Measurements from ENCODE around the gene CCL18.
"Not testable (repeated sequence)": the region's sequence is repeated elsewhere in the genome, so short reads cannot be mapped to it uniquely, and the experiment has no call there.

CCL18 gene, protein sequence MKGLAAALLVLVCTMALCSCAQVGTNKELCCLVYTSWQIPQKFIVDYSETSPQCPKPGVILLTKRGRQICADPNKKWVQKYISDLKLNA

DNA sequence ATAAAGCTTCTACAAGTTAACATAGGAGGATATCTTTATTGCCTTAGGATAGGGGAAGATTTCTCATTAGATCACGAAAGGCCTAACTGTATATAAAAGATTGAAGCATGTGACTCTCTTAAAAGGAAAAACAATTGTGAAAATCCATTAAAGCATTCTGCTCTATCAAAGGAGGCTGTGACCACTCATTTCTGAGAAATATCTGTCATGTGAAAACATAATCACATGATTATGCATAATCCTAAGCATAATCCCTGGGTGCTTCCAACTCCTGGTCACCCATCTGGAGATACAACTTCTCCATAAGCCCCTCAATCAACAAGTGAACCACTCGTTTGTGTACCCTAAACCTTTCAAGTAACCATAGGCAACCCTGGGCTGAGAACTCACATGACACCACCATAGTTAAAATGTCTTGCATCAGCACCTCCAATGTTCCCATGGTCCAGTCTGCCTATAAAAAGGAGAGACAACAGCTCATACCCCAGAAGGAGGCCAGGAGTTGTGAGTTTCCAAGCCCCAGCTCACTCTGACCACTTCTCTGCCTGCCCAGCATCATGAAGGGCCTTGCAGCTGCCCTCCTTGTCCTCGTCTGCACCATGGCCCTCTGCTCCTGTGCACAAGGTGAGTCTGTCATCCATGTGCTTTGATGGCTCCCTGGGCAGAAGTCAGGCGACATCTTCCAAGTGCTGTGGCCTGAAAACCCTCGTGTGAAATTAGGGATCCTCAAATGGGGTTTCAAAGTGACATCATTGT is at the start of gene CCL18:
Gene CCL18, plus strand, starts transcription at position 487 of the 756 bp plus-strand sequence. Its CDS starts 71 bp downstream, at position 558.
- no peak for DNase-seq

DNA sequence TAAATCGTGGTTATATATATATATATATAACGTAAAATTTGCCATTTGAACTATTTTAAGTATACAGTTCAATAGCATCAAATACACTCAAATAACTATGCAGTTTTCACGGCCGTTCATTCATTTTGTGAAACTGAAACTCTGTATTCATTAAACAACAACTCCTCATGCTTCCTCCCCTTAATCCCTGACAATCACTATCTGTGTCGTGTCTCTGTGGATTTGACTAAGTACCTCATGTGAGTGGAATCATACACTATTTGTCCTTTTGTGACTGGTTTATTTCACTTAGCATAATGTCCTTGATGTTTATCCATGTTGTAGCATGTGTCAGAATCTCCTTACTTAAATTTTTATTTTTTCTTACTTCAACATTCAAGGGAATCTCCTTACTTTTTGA is 49.1 kb upstream of the CCL18 start:
- no peak for DNase-seq

DNA sequence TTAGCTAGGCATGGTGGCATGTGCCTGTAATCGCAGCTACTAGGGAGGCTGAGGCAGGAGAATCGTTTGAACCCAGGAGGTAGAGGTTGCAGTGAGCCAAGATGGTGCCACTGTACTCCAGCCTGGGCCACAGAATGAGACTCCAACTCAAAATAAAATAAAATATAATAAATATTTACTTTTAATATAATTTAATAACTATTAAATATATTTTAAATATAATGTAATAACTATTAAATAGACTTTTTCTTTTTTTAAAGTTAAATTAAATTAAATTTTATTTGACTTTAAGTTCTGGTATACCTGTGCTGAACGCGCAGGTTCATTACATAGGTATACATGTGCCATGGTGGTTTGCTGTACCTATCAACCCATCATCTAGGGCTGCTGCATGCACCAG is 48.2 kb upstream of the CCL18 start:
- DNase-seq, result not testable (repeated sequence)

DNA sequence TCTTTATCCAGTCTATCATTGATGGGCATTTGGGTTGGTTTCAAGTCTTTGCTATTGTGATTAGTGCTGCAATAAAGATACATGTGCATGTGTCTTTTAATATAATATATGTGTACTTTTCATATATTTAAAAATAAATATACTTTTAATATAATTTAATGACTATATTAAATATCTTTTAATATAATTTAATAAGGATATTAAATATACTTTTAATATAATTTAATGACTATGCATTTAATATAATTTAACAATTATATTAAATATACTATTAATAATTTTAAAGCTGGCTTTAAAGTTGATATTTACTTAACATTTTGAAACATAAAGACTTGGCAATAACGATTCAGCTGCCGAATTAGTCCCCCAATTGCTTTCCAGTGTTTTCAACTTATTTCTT is 47.5 kb upstream of the CCL18 start:
- DNase-seq, result no peak

DNA sequence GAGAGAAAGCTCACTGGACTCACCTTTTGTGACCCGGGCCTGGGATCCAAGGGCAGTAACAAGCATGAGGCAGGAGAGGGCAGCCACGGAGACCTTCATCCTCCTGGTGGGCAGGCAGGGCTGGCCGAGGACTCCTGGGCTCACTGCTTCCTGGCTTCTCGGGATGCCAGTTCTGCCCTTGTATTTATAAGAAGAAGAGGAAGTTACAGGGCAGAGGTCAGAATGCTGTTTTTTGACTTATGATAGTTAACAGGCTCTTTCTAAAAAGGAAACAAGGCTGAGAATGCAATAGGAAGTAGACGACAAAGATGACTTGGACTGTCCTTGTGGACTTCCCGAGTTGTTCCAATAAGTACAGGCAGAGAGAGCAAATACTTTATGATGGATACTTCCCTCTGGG is 46.3 kb upstream of the CCL18 start, which contains the start of gene CCL23:
Gene CCL23, minus strand, starts transcription at position 174 of the 400 bp plus-strand sequence. Its CDS starts 75 bp downstream, at position 99.
- no peak for DNase-seq

DNA sequence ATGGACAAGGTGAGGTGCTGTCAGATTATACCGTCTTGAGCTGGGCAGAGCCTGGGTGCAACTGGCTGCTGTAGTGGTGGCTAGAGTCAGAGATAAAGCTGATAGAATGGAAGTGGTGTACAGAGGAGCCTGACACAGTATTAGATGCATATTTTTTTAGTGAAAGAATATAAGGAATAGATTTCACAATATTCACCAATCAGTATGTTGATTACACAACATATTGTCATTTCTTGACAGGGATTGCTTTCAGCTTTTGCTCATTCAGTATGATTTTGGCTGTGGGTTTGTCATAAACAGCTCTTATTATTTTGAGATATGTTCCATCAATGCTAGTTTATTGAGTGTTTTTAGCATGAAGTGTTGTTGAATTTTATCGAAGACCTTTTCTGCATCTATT is 44.6 kb upstream of the CCL18 start:
- DNase-seq, result no peak

DNA sequence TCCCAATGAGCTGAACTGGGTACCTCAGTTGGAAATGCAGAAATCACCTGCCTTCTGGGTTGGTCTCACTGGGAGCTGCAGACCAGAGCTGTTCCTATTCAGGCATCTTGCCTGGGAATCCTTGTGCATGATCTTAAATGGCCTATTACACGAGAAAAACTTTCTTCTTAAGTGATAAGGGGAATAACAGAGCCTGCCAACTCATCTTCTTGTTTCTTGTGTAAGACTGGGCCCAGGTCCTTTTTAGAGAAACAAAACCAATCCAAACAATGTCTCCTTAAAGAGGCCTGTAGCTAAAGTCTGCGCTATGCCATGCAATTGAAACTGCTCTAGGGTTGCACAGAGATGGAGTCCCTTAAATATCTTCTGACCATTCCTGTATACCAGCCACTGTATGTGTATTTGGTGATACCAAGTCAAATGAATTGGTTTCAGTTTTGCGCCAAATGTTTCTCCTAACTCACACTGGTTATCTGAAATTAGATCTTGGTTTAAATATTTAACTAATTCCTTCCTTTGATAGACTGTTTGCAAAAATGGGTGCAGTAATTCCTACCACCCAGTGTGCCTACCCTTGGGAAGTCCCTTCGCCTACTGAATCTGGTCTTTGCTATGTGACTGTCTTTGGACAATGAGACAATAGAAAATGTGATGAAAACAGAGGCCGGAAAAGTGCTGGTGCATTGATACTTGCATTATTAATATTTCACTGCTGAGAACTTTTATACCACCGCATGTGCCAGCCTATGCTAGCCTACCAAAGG is 39.8 kb upstream of the CCL18 start:
- DNase-seq, result no peak

DNA sequence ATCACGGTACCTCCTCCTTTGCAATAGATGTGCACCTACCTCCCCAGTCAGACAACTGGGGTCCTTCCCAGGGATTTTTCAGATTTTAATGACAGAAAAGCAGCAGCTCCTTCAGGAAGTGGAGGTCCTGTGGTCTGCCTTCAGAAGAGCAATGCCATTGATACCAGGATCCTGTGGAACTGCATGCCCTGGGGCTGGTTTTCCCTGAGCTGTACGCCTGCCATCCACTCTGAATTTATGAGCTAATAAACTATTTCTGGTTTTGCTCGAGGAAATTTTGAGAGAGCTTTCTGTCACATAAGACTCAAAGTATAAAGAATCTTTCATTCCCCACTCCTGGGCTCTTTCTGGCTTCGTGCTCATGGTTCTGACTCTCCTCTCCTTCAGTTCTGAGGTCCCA is 36.3 kb upstream of the CCL18 start:
- no peak for DNase-seq

DNA sequence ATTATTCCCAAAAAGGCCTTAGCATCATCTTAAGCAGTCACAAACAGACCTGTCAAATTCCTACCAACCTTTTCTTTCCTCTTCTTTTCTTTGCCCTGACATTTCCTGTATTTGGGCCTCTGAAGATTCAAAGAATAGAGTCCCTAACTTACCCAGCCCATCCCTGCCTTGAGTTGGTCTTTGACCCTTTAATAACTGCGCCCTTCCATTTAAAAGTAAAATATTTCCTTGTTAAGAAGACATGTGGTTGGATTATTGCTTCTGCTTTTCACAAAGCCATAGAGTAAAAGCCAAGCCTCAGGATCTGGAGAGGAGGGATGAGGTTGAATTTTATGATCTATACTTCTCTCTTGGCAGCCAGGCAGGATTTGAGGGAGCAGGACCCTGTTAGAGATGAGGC is 33.1 kb upstream of the CCL18 start:
- DNase-seq, result no peak

DNA sequence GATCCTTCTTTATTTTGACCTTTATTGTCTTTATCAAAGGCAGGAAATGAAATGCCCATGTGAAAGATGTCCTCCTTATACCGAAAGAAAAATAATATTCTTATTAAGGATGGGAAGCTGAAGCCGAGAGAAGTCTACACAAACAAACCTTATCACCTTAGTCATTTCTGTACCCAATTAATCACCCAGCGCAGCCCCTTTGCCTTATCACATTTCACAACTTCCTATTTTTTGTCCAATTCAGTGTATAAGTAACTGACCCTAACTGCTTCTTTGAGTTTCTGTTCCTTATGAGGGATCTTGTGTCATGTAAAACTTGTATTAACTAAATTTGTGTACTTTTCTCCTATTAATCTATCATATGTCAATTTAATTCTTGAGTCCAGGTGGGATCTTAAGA is 29.9 kb upstream of the CCL18 start:
- DNase-seq, result no peak

DNA sequence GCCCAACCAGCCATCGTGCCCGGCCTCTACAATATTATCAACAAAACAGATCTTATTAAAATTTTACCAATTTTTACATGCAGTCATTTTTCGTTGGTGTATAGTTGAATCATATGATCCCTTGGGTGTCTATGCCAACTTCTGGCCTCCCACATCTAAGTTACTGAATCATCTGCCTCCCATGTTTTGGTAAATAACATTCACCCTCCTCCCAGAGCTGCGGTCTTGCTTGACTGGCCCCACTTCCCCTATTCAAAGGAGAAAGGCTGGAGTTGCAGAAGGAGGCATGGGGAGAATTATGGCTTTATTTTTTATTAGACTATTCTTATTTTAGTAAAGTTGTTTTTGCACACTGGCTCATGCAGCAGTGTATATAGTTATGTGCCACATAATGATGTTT is 27.8 kb upstream of the CCL18 start:
- DNase-seq, result no peak

DNA sequence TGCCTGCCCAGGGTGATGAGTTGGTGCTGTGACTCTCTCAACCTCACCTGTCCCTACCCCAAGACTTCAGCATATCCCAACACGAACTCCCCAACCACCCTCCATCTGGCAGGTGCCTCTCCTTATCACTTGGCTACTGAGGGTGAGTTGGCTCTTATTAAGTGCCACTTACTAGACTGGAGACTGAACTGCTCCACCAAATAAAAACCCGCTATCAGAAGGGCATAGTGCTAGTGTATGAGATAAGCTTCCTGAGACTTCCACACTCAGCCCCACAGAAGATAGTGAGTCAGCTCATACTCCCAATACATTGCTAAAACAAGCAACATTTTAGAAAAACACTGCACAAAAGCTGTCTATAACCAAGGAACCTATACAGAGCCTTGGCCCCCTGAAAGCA is 16.0 kb upstream of the CCL18 start:
- DNase-seq, result no peak

DNA sequence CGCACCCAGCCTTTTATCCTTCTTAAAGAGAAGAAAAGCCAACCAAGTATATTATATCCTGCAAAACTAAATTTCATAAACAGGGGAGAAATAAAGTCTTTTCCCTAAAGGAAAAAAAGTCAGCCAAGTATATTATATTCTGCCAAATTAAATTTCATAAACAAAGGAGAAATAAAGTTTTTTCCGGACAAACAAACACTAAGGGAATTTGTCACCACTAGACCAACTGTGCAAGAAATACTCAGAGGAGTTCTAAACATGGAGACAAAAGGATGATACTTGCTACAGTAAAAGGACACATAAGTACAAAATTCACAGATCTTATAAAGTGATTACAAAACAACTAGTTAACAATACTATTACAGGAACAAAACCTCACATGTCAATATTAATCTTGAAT is 14.4 kb upstream of the CCL18 start:
- no peak for DNase-seq

DNA sequence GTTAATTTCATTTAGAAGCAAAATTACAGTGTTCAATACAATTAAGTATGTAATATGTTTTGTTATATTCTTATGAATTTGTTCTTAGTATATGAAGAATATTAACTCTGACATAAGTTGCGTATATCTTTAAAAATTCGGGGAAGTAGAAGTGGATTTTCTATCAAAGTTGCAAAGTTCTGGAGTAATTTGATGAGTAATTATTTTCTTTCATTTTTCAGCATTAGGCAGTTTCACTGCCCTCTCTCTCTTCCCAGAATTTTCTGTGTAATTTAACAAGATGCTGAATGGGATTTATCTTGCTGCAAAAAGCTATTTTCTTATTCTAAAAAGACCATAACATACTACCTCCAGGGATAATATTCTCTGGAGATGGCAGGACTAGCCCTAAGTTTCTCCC is 8.9 kb upstream of the CCL18 start:
- DNase-seq, result no peak

DNA sequence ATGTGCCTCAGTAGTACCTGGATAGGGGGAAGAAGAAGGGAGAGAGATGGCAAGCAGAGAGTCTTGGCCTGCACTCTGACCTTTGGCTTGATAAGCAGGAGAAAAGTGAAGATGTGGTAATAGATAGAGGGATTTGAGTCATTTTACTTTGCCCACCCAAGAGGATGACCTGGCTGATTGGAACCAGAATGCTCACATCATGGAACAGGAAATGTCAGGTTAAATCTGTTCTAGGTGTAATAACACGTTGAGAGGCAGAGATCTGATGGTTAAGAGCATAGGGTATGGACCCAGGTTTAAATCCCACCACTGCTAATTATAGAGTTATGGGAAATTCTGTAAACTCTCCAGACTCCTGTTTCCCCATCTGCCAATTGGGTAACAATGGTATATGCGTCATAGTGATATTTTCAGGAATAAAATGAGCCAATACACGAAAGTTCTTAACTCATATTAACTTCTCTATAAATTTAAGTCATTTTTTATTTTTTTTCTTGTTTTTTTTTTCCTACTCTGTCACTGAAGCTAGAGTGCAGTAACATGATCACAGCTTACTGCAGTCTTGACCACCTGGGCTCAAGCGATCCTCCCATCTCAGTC is 8.1 kb upstream of the CCL18 start:
- DNase-seq, result no peak

DNA sequence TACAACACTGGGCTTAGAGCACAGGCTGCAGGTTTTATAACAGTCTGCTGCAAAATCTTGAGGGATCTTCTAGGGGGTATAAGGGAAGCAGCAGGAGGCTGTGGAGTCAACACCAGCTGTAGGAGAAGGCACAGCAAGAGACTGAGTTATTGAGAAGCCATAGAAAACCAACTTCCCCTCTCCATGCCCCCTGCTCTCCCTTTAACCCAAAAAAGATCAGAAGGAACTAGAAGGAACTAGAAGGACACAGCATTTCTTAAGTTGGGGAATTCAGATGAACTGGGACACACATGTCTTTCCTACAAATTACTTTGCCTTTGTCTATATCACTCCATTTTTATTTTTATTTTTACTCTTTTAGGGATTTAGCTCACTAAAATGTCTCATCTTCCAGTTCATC is 6.2 kb upstream of the CCL18 start:
- no peak for DNase-seq

DNA sequence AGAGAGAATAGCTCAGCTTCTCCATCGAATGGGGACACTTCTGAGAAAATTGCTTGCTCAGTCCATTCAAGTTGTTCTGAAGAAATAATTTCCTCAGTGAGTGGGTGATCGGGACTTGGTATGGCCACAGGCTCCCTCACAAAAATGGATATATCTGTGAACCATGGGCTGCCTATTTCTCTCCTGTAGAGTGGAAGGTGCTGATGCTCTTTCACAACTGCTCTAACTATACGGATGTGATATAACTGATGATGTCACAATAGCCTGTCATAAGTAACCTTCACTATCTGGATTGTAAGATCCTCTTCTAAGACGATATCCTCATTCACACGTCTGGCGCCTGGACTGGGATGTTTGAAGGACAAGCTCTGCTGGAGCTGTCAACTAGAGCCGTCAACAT is 4.7 kb upstream of the CCL18 start:
- DNase-seq, result no peak

DNA sequence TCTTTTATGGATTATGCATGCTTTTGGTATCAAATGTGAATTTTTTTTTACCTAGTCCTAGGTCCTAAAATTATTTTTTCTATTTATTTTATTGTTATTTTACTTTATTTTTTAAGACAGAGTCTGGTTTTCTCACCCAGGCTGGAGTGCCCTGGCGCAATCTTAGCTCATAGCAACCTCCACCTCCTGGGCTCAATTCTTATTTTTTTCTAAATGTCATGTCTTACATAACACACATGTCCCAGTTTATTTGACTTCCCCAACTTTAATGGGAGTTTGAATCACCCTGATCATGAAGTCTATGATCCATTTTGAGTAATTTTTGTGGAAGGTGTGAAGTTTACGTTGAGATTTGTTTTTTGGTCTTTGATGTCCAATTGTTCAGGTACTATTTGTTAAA is 3.3 kb upstream of the CCL18 start:
- no peak for DNase-seq

DNA sequence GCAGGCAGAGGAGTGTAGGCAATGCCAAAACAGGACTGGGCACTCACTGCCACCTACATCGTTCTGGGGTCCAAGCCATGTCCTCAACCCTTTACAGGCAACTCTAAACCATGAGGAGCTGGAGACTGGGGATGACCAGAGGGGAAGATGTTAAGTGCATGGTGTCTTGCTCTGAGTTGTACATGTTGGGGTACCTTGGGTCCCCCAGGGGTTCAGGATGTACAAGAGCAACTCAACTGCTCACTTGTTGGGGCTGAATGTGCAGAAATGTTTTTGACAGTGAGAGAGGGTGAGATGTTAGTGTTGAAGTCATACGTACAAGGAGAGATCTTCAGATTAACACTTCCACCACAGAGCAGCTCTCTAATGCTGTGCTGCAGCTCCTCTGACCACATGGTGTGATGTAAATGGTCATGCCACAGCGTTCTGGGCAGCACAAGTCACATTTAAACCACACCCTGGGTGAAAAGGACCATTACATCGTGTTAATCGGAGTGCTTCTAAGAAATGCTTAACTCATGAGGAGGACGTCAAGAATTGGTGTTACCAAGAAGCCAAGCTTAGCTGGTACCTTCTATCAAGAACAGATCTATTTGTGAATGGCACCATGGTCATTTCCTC is 2.4 kb downstream of the CCL18 start:
- DNase-seq, result no peak

DNA sequence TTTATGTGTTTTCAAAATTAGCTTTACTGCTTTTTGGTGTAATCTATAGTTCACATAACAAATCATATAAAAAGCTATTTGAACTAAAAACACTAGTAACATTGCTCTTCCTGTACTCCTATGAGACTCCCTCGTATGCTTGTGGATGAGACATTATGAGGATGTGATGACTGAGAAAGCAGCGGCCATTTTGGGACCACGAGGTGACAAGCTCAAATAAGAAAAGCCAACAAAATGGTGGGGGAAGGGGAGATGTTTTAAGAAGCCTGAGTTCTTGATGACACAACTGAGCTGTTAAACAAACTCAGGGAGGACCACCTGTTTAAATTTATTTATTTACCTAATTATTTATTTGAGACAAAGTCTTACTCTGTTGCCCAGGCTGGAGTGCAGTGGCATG is 4.5 kb downstream of the CCL18 start:
- DNase-seq, result no peak

DNA sequence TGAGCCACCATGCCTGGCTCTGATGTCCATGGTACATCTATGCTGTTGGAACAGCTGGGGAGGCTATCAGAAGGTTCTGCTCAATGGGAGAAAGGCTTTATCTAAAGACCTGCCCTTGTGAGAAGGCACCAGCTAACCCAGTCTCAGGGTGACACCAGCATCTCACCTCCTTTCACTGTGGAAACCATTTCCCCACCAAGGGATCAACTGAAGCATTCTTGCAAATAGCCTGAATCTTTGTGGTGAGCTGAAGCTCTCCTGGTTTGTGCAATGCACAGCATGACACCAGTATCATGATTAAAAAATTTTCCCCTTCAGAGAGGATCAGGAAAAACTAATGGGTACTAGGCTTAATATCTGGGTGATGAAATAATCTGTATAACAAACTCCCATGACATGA is 5.1 kb downstream of the CCL18 start:
- DNase-seq, result no peak

DNA sequence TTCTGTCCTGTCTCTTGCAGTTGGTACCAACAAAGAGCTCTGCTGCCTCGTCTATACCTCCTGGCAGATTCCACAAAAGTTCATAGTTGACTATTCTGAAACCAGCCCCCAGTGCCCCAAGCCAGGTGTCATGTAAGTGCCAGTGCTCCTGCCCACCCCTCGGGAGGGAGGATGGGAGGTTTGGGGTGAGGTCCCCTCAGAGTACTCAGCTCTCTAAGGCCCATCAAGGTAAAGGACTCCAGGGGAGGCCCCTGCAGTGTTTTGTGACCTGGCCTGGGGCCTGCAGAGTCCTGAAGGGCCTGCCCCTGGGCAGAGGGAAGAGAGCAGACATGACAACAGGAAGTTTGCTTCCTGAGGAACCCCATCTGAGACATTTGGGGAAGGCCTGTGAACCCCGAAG is 6.4 kb downstream of the CCL18 start:
- DNase-seq, result no peak

DNA sequence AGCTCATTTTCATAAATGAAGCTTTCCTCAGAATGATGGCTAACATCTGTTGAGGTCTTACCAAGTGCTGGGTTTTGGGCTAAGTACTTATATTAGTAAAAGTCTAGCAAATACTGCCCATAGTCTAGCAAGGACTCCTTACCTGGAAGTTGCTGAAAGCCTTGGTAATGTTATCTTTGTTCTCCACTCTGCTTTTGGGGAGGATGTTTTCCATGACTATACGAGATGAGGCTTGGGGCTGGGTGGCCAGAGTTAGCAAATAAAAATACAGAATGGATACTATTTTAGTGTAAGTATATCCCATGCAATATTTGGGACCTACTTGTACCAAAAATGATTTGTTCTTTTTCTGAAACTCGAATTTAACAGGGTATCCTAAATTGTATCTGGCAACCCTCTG is 7.7 kb downstream of the CCL18 start:
- no peak for DNase-seq
